Ramos (cell line): ENCODE data around the gene NR2F1.

Experiments used
- in situ Hi-C: fragments of 300-500 bp; cut with MboI; formaldehyde crosslinking; loops from one replicate; pipeline ENCODE4 v1.14.3; 2022; ENCODE audit warnings: low sequenced_read_pairs; ENCODE audit not compliant: unreplicated experiment

Gene NR2F1

DNA sequence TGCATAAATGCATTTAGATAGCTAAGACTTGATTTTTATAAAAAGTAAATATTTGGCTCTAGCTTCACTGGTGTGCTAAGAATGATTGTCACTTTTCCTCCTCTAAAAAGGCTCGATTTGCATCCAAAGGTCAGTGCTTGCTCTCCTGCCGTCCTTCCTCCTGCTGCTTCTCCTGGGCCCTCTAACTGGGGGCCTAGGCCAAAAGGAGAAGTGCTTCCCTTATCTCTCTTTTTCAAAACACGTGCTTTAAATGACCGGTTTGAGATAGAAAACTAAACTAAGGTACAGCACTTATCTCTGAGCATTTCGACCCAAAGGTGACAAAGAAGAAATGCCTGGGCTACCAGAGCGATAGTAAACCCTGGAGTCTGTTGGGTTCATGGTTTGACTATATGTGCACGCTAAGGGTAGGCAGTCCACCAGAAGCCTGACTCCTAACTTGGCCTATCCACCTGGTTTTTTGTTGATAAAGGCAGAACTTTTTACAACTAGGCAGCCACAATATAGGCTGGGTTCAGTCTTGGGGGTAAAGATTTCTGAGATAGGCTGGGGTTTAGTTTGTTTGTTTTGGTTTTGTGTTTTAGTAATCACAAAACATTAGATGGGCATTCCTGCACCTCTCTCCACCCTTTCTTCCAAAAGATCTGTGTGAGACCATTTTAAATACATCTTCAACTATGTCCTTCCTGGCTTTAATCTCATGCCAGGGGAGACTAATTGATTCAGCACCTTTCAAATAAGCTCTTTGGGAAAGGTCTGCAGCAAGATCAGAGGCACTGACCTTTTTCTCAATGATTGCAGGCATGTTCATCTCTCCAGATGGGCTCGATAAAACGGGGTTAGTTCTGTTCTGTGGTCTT is 5.8 kb upstream of the NR2F1 start:
- in situ Hi-C loops = loop anchor here (25.0 kb wide), 1 partner anchor 335 kb away; no protein-coding TSS in a partner anchor

DNA sequence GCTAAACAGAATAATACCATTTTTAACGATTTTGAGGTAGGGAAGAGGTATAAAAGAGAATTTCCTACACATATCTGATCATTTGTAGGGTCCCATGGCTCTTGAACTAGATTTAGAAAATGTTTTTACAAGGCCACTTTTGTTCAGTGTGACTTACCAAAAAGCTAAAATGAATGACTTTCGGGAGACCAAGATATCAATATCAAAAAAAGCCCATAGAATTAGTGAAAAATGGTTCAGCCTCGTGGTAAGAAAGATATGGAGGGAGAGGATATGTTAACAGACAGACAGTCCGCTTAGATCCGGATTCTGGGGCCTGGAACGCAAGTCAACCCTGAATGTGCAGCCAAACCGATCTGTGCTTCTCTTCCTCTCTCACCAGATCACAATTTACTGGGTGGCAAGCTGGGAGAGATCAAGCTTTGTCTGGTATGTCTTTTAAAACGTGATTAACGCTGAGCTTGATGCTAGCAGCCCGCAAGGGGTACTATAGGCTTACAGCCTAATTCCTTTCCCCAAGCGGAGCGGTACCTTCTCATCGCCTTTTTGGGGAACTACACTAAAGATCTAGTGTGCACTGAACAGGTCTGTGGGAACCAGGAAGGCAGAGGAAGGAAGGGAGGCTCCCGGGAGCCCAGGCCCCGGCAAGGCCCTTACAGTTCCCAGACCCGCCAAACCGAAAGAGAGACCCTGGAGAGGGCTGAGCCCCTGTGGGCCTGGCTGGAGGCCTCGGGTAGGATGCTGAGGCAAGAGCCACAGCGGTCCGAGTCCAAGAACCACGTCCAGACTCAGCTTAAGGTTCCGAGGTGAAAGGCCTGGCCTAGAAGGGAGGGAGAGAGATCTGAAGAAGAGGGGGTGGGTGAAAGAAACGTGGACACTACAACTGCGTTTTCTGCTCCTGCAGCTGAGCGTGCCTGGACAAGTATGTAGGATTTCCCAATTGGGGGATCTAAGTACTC is 4.9 kb upstream of the NR2F1 start:
- in situ Hi-C loops = loop anchor here (25.0 kb wide), 1 partner anchor 334 kb away; no protein-coding TSS in a partner anchor

DNA sequence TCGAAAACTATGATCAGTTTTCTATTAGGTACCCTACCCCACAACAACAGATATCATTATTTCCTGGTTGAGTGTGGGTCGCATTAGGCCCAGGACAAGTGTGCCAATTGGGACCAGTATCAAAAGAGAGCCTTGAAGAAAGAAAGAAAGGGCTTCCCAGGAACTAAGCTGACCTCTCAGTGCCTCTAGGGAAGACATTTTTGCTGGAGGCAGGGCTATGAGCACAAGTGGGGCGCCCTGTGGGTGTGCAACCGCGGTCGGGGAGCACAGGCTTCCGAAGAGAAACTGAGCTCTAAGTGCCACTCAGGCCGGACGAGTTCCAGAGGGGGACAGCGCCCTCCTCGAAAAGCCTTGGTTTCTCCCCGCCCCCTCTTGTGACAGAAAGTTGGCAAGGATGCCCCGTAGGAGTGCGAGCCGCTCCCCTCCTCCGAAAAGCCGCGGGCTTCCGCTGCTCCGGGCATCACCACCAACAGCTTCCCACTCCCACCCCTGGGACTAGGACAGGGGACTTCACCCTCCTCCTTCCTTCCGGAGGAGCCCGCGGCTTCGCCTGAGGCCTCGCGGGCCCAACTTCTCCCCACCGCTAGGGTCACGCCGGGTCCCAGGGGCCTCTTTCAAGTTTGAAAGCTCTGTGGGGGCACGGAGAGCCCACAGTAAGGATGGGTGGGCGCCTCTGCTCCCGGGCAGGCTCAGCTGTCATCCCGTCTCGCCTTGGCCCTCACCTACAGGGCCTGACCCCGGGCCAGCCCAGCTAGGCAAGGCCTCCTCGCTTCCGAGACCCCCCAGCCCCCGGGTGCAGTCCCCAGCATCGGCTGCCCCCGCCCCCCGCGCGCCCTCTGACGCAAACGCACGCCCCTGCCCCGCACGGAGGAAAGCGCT is 4.0 kb upstream of the NR2F1 start:
- in situ Hi-C loops = loop anchor here (25.0 kb wide), 1 partner anchor 333 kb away; no protein-coding TSS in a partner anchor

DNA sequence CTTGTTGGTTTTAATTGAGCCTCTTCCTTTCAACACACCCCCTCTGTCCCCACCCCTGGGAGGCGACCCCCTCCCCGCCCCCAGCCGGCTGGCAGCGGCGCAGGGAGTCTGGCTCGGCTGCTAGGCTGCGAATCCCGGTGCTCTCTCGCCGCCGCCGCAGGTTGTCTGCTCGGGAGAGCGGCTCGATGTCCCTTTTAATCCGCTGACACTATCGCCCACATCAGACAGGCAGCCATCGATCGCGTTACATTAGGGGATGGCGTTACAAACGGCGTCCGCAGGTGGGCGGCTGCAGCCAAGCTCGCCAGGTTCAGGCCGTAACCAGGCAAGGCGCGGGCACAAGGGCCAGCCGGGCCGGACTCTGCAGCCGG is 3.3 kb upstream of the NR2F1 start:
- in situ Hi-C loops = loop anchor here (25.0 kb wide), 1 partner anchor 333 kb away; no protein-coding TSS in a partner anchor

DNA sequence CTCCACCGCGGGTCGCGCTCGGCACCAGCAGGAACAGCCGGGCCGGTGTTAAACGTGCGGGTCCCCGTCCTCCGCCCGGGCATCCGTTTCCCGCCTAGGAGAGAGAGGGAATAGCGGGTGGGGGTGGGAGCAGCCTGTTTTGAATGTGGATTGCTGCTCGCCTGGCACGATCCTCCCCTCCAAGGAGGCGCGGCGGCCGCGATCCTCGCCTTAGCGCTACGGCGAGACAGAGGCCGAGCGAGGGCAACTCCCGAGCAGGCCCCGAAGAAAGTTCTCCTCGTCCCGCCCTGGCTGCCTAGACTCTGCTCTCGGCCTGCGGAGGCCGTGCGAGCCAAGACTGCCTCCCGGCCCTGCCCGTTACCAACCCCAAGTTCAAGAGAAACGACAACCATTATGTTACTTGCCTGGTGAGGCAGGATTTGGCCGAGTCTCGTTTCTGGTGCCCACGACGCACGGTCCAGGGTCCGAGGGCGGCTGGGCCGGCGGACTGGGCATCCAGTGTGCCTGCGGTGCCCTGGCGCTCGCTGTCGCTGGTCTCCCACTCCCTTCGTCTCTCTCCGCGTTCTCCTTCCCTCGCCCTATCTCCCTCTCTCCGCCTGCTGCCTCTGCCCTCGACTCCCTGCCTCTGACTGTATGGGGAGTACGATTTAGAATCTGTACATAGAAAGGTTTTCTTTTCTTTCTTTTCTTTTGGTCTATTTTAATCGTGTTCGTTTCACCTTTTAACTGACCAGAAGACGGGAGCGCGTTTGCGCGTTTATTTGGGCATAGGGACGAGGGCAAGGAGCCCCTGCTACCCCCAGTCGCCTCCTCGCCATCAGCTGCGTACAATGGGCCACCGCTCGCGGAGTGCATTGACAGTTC is 2.7 kb upstream of the NR2F1 start:
- in situ Hi-C loops = loop anchor here (25.0 kb wide), 1 partner anchor 332 kb away; no protein-coding TSS in a partner anchor

DNA sequence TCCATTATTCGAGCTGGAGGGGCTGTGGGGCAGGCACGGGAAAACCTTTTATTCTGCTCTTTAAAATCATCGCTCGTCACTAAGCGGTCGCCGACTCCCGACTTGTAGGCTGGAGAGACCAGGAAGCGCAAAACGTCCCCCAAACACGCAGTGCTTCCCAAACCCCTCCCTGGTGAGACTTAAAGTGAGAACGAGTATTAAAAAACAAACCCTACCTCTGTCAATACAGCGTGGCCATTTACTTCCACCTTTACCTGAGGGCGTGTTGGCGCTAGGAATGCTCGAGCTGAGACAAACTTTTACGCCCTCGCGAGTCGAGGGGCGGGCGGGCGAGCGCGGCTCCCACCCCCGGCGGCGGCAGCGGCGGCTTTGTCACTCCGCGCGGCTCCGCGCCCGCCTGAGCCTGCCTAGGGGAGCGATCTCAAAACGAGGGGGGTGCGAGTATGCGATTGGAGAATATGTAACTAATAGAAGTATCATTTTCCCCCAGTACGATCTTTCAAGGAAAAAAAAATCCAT is 2.0 kb upstream of the NR2F1 start, which contains the start of gene NR2F1-AS1:
Gene NR2F1-AS1, minus strand, starts transcription at position 293 of the 519 bp plus-strand sequence.
- in situ Hi-C loops = loop anchor here (25.0 kb wide), 1 partner anchor 331 kb away; no protein-coding TSS in a partner anchor

DNA sequence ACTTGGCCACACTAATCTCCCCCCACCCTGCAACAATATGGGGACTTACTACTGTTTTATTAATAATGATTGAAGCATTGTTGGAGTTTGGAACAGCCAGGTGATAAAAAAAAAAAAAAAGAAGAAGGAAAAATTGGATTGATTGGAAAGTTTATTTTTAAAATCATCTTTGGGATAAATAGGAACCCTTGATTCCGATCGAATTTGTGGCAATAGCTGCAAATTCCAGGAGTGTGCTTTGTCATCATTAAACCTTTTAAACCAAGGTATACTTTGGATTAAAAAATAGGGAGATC is 907 bp upstream of the NR2F1 start:
- in situ Hi-C loops = loop anchor here (25.0 kb wide), 1 partner anchor 330 kb away; no protein-coding TSS in a partner anchor

DNA sequence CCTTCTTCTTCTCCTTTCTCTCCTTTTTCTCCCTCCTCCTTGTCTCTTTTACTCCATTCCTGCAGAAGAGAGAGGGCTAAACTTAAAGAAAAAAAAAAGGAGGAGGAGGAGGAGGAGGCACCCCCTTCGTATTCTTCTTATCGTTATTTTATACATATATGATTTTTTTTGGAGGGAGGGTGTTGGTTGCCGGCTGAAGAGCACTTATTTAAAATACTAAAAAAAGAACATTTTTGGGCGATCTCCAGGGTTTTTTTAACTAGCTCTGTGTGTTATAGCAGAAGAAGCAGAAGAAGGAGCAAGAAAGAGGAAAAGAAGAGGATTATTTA is 381 bp downstream of the NR2F1 start:
- in situ Hi-C loops = loop anchor here (25.0 kb wide), 1 partner anchor 329 kb away; no protein-coding TSS in a partner anchor

DNA sequence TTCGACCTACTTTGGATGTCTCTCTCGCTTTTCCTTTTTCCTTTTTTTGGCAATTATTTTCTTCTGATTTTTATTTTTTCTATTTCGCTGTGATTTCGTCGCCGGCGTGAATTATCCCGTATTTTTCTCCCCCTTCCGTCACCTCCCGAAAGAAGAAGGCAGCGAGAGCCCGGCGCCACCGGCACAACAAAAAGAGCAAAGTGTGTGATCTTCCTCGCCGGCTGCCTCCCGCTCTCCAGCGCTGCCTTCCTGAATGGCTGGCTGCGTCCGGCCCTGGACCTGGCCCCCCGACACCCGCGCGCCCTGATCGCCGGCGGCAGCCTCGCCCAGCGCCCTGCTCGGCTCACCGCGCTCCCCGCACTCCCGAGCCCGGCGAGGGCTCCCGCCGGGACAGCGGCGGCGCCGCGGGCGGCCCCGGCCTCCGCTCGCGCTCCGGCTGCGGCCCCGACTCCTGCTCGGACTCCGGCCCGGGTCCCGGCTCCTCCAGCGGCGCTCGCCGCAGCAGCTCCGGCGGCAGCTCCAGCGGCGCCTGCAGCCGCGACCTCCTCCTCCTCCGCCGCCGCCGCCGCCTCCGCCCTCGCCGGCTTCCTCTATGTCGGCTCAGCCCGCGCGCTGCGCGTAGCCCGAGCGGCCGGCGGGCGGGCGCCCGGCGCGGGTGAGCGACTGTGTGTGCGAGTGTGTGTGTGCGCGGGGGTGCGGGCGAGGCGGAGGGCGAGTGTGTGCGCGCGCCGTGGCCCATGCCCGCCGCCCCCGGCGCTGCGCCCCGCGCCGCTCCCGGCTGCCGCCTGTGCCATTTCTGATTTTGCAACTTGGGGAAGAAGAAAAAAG is 960 bp downstream of the NR2F1 start:
- in situ Hi-C loops = loop anchor here (25.0 kb wide), 1 partner anchor 328 kb away; no protein-coding TSS in a partner anchor

DNA sequence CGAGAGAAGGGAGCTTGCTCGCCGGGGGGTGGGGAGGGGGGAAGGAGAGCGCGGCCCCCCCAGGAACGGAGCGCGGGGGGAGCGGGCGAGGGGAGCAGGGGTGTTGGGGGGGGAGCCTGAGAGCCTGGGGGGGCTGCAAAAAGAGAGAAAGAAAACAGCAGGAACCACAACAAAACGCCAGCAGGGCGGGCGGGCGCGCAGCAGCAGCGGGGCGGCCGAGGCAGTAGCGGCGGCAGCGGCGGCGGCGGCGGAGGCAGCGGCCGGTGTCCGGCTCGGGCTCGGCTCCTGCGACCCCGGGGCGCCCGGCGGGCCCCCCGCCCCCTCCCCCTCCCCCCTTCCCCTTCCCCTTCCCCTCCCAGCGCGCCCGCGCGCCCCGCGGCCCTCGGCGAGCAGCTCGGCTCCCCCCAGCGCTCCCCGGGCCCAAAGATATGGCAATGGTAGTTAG is 1.6 kb downstream of the NR2F1 start:
- in situ Hi-C loops = loop anchor here (25.0 kb wide), 1 partner anchor 328 kb away; no protein-coding TSS in a partner anchor

DNA sequence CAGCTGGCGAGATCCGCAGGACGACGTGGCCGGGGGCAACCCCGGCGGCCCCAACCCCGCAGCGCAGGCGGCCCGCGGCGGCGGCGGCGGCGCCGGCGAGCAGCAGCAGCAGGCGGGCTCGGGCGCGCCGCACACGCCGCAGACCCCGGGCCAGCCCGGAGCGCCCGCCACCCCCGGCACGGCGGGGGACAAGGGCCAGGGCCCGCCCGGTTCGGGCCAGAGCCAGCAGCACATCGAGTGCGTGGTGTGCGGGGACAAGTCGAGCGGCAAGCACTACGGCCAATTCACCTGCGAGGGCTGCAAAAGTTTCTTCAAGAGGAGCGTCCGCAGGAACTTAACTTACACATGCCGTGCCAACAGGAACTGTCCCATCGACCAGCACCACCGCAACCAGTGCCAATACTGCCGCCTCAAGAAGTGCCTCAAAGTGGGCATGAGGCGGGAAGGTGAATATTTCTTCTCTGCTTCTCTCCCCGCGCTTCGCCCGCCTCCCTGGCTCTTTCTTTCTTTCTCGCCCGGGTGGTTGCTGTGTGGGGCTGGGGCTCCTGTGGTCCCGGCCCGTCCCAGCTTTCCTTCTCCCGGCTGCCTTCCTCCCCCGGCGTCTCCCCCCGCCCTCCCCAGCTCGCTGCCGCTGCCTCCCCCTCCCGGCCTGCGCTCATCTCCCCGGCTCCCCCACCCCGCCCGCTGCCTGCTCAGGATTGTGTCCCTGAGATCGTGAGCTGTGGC is 2.2 kb downstream of the NR2F1 start:
- in situ Hi-C loops = loop anchor here (25.0 kb wide), 1 partner anchor 327 kb away; no protein-coding TSS in a partner anchor

DNA sequence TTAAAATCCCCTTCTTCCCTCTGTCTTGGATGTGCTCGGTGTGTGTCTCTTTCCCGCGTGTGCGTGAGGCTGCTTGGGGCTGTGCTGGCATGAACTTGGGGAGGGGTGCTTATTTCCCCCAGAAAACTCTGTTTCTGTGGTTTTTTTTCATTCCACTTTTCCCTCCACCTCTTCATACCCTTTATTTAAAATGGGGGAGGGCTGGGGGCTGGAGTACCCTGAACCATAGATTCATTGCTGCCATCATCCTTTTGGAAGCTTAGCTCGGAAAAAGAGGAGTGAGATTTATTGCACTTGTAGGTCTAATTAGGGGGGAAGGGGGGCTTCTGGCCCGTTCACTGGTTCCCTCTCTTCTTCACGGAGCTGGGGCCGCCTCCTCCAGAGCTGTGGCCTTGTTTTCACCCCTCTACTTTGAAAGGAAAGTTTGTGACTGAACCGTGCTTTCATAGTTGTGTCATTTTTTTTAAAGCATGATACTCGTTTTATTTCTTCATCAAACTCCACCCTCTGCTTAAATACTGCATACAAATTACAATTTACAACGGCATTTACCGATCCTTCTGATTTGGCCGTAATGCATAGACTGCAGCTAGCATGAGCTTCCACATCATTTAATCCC is 2.9 kb downstream of the NR2F1 start:
- in situ Hi-C loops = loop anchor here (25.0 kb wide), 1 partner anchor 326 kb away; no protein-coding TSS in a partner anchor

DNA sequence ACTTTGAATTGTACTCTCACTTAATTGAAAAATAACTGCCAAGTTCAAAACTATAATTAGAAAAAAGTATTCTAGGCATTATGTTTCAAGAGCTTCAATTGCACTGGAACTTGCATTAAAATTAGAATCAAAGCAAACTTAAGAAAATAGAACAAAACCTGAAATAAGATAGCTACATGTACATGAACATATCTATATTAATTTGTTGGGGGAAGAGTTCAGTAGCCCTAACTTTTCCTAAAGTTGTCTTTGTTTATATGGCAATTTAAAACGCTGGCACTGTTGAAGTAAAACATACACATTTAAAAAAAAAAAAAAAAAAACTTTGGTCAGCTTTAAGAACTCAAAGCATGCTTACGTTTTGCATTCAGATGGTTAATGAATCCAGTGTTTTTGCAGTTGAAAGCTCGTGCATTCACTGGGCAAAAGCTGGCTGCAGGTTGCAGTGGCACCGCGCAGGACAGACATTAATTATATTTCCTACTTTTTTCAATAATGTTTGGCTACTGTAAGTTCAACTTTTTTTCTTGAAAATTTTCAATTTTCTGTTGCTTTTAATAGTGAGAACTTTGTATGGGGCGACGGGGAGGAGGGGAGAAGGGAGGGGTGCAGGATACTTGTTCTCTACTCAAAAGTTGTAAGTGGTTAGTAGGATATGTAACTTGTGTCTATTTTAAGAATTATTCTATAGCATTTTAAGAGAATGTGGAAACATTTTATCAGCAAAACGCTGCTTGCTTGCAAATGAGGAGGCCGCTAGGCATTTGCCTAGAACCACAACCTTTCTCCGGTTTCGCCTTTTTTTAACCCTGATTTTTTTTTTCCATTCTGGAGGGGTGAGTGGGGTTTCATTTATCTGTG is 3.9 kb downstream of the NR2F1 start:
- in situ Hi-C loops = loop anchor here (25.0 kb wide), 1 partner anchor 325 kb away; no protein-coding TSS in a partner anchor

DNA sequence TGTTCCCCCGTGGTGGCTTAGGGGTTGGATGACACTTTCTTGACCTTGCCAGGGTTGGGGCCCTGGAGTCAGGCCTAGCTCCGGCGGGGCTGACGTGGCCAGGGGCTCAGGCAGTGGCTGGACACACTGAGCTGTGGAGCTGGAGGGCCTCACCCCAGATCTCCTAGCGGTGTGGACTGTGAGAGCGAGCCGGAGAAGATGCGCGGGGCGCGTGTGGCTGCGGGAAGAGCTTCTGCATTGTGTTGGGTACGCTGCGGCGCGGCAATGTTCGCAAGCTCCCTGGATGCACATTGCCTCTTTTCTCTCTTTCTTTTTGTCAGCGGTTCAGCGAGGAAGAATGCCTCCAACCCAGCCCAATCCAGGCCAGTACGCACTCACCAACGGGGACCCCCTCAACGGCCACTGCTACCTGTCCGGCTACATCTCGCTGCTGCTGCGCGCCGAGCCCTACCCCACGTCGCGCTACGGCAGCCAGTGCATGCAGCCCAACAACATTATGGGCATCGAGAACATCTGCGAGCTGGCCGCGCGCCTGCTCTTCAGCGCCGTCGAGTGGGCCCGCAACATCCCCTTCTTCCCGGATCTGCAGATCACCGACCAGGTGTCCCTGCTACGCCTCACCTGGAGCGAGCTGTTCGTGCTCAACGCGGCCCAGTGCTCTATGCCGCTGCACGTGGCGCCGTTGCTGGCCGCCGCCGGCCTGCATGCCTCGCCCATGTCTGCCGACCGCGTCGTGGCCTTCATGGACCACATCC is 4.8 kb downstream of the NR2F1 start:
- in situ Hi-C loops = loop anchor here (25.0 kb wide), 1 partner anchor 325 kb away; no protein-coding TSS in a partner anchor
